ENCODE results near the gene MORN2. TPM values are rescaled to one million over a fixed set of nuclear protein-coding genes. Genes with fewer than 3 reads are reported as not detected.
"Not testable (repeated sequence)": the region's sequence is repeated elsewhere in the genome, so short reads cannot be mapped to it uniquely, and the experiment has no call there.

Gene MORN2
- 1 to 10 TPM; 1.0 to 2.2 TPM for total RNA-seq

- peak; percentile 99 for ATAC-seq (ENCODE audit: low read depth)
- no peaks in the 10 kb centered on the region for H3K27me3 Mint-ChIP-seq
- H3K9me3 Mint-ChIP-seq: peaks cover 10% of the 10 kb centered on the region
- H3K4me1 Mint-ChIP-seq: peaks cover 15% of the 10 kb centered on the region
- H3K27ac Mint-ChIP-seq: peak within 1 kb of the TSS; percentile 86
- peak within 1 kb of the TSS; percentile 97 for H3K4me3 Mint-ChIP-seq
- DNase-seq: peak; percentile 84
- POLR2A ChIA-PET: interaction anchor here (0.9 to 2.2 kb wide), 2 partner anchors 57 to 125 kb away, joined by 3 to 19 read pairs; partner anchors contain the start of gene SRSF7
- peaks cover 10% of the 10 kb centered on the region for H3K36me3 Mint-ChIP-seq
These were observed at the start of gene MORN2, which contains the start of gene DHX57 for GRCh38 chr2:38875576-38876367. Gene MORN2 (plus strand): TSS chr2:38875976. Gene DHX57 (minus strand): TSS chr2:38875934. CDS start chr2:38868405, 7,529 bp downstream.

GRCh38 chr2:38827539-38828145, 48.1 kb upstream of the MORN2 start:
- POLR2A ChIA-PET: interaction anchor here (0.7 to 1.4 kb wide), 2 partner anchors 77 to 211 kb away, joined by 4 read pairs; partner anchors contain the start of gene SRSF7

GRCh38 chr2:38828460-38828859, 47.3 kb upstream of the MORN2 start:
- ATAC-seq (ENCODE audit: low read depth): no peak
- POLR2A ChIA-PET: interaction anchor here (0.7 to 1.4 kb wide), 2 partner anchors 77 to 212 kb away, joined by 4 read pairs; partner anchors contain the start of gene SRSF7

More at GRCh38 chr2:38827539-38828145, 48.1 kb upstream of the MORN2 start:
- H3K9me3 Mint-ChIP-seq; H3K4me3 Mint-ChIP-seq; H3K4me1 Mint-ChIP-seq; ATAC-seq (ENCODE audit: low read depth); H3K27ac Mint-ChIP-seq; H3K27me3 Mint-ChIP-seq; DNase-seq: not testable (repeated sequence)
- peaks cover 11% of the 10 kb centered on the region for H3K36me3 Mint-ChIP-seq

GRCh38 chr2:38829971-38830370, 45.8 kb upstream of the MORN2 start:
- H3K27me3 Mint-ChIP-seq: no peaks in the 10 kb centered on the region
- H3K4me1 Mint-ChIP-seq: peaks cover 6% of the 10 kb centered on the region
- H3K9me3 Mint-ChIP-seq: no peaks in the 10 kb centered on the region
- no peak overlapping the region for H3K4me3 Mint-ChIP-seq
- no peak overlapping the region for H3K27ac Mint-ChIP-seq
- H3K36me3 Mint-ChIP-seq: peaks cover 8% of the 10 kb centered on the region
- no peak for ATAC-seq (ENCODE audit: low read depth)
- DNase-seq: no peak
- POLR2A ChIA-PET: no interaction called here

More at GRCh38 chr2:38828460-38828859, 47.3 kb upstream of the MORN2 start:
- H3K4me1 Mint-ChIP-seq: peaks cover 3% of the 10 kb centered on the region
- H3K4me3 Mint-ChIP-seq: no peak overlapping the region
- H3K36me3 Mint-ChIP-seq: peaks cover 7% of the 10 kb centered on the region
- no peaks in the 10 kb centered on the region for H3K27me3 Mint-ChIP-seq
- H3K9me3 Mint-ChIP-seq: no peaks in the 10 kb centered on the region
- no peak overlapping the region for H3K27ac Mint-ChIP-seq
- DNase-seq: no peak

- ATAC-seq (ENCODE audit: low read depth) (no peak), DNase-seq (no peak)
- POLR2A ChIA-PET: no interaction called here
- Mint-ChIP-seq H3K27me3 (no peaks in the 10 kb centered on the region), H3K27ac (no peak overlapping the region), H3K36me3 (peaks cover 10% of the 10 kb centered on the region), H3K4me3 (no peak overlapping the region), H3K4me1 (peaks cover 6% of the 10 kb centered on the region), H3K9me3 (no peaks in the 10 kb centered on the region)
These were observed 45.1 kb upstream of the MORN2 start for GRCh38 chr2:38830526-38831159.

- H3K27me3 Mint-ChIP-seq: no peaks in the 10 kb centered on the region
- H3K27ac Mint-ChIP-seq: no peak overlapping the region
- DNase-seq: no peak
- no peaks in the 10 kb centered on the region for H3K9me3 Mint-ChIP-seq
- H3K4me3 Mint-ChIP-seq: no peak overlapping the region
- peaks cover 16% of the 10 kb centered on the region for H3K36me3 Mint-ChIP-seq
- H3K4me1 Mint-ChIP-seq: peaks cover 3% of the 10 kb centered on the region
- POLR2A ChIA-PET: interaction anchor here (1.7 kb wide), 1 partner anchor 84 kb away, joined by 9 read pairs; the partner anchor contains the start of gene SRSF7
- no peak for ATAC-seq (ENCODE audit: low read depth)
These were observed 40.7 kb upstream of the MORN2 start for GRCh38 chr2:38835015-38835601.

GRCh38 chr2:38835990-38836389, 39.8 kb upstream of the MORN2 start:
- ATAC-seq (ENCODE audit: low read depth) (no peak), DNase-seq (no peak)
- POLR2A ChIA-PET: interaction anchor here (1.7 kb wide), 1 partner anchor 85 kb away, joined by 9 read pairs; the partner anchor contains the start of gene SRSF7
- peaks cover 16% of the 10 kb centered on the region for H3K36me3 Mint-ChIP-seq
- no peak overlapping the region for H3K27ac Mint-ChIP-seq
- H3K4me1 Mint-ChIP-seq: peaks cover 3% of the 10 kb centered on the region
- H3K4me3 Mint-ChIP-seq: no peak overlapping the region
- no peaks in the 10 kb centered on the region for H3K9me3 Mint-ChIP-seq
- H3K27me3 Mint-ChIP-seq: no peaks in the 10 kb centered on the region

- ATAC-seq (ENCODE audit: low read depth): no peak
- H3K9me3 Mint-ChIP-seq: no peaks in the 10 kb centered on the region
- no peak for DNase-seq
- H3K36me3 Mint-ChIP-seq: peaks cover 16% of the 10 kb centered on the region
- peaks cover 3% of the 10 kb centered on the region for H3K4me1 Mint-ChIP-seq
- H3K27ac Mint-ChIP-seq: no peak overlapping the region
- no peak overlapping the region for H3K4me3 Mint-ChIP-seq
- POLR2A ChIA-PET: no interaction called here
- no peaks in the 10 kb centered on the region for H3K27me3 Mint-ChIP-seq
These were observed 39.0 kb upstream of the MORN2 start for GRCh38 chr2:38836791-38837190.

GRCh38 chr2:38850045-38850444, 25.7 kb upstream of the MORN2 start:
- Mint-ChIP-seq H3K9me3 (no peaks in the 10 kb centered on the region), H3K4me3 (no peak overlapping the region), H3K27ac (no peak overlapping the region), H3K36me3 (peaks cover 7% of the 10 kb centered on the region), H3K27me3 (no peaks in the 10 kb centered on the region), H3K4me1 (no peaks in the 10 kb centered on the region)
- DNase-seq (no peak), ATAC-seq (ENCODE audit: low read depth) (no peak)
- POLR2A ChIA-PET: interaction anchor here (1.0 kb wide), 1 partner anchor 99 kb away, joined by 3 read pairs; the partner anchor contains the start of gene SRSF7

- Mint-ChIP-seq H3K36me3 (peaks cover 9% of the 10 kb centered on the region), H3K4me3 (no peak overlapping the region), H3K9me3 (no peaks in the 10 kb centered on the region), H3K4me1 (no peaks in the 10 kb centered on the region), H3K27ac (no peak overlapping the region), H3K27me3 (no peaks in the 10 kb centered on the region)
- no peak for DNase-seq
- no peak for ATAC-seq (ENCODE audit: low read depth)
- POLR2A ChIA-PET: no interaction called here
These were observed 19.6 kb upstream of the MORN2 start for GRCh38 chr2:38856165-38856564.

- ATAC-seq (ENCODE audit: low read depth): no peak
- peaks cover 26% of the 10 kb centered on the region for H3K36me3 Mint-ChIP-seq
- H3K27me3 Mint-ChIP-seq: no peaks in the 10 kb centered on the region
- H3K4me1 Mint-ChIP-seq: peaks cover 5% of the 10 kb centered on the region
- POLR2A ChIA-PET: interaction anchor here (1.6 kb wide), 1 partner anchor 111 kb away, joined by 3 read pairs; the partner anchor contains the start of gene SRSF7
- no peak overlapping the region for H3K27ac Mint-ChIP-seq
- H3K4me3 Mint-ChIP-seq: no peak overlapping the region
- no peak for DNase-seq
- no peaks in the 10 kb centered on the region for H3K9me3 Mint-ChIP-seq
These were observed 13.3 kb upstream of the MORN2 start for GRCh38 chr2:38862476-38862875.

GRCh38 chr2:38863061-38863695, 12.6 kb upstream of the MORN2 start:
- ATAC-seq (ENCODE audit: low read depth) (peak; percentile 42), DNase-seq (no peak)
- peaks cover 5% of the 10 kb centered on the region for H3K4me1 Mint-ChIP-seq
- H3K4me3 Mint-ChIP-seq: no peak overlapping the region
- peaks cover 32% of the 10 kb centered on the region for H3K36me3 Mint-ChIP-seq
- no peak overlapping the region for H3K27ac Mint-ChIP-seq
- POLR2A ChIA-PET: interaction anchor here (0.7 to 1.6 kb wide), 2 partner anchors 112 to 195 kb away, joined by 3 read pairs; partner anchors contain the start of gene SRSF7
- no peaks in the 10 kb centered on the region for H3K9me3 Mint-ChIP-seq
- no peaks in the 10 kb centered on the region for H3K27me3 Mint-ChIP-seq
